PC-9 (cell line): Measurements from ENCODE around the gene HOXB6. TPM values are rescaled to one million over a fixed set of nuclear protein-coding genes. Genes with fewer than 3 reads are reported as not detected.

Experiments
- BruUV-seq: library from RNA; stranded (reverse); fragments of 400-500 nt; replicated peaks from 2 replicates; lab custom pipeline; 2021; lab: Mats Ljungman, UMichigan
- CTCF ChIA-PET: fragments of 300-600 bp; sonication (Branson Sonifier 250); formaldehyde crosslinking; loops from one replicate; lab custom pipeline; 2022; ENCODE audit warnings: antibody characterized with exemption; lab: Charles Lee
- POLR2A ChIA-PET: fragments of 300-600 bp; sonication (Branson Sonifier 250); formaldehyde crosslinking; loops from one replicate; lab custom pipeline; 2022; ENCODE audit warnings: antibody characterized with exemption; ENCODE audit not compliant: unreplicated experiment; lab: Charles Lee
- DNase-seq, 2 experiments: peaks; one replicate each; pipeline versions ENCODE4 v3.0.0 to v3.0.0-alpha.2; 2015 to 2022; ENCODE audit warnings: mixed read lengths in 1 of 2
- H2AFZ ChIP-seq: fragments of 200-600 bp; sonication (generic); 2 replicates; pipeline ENCODE4 v1.8.1; 2017; ENCODE audit warnings: antibody characterized with exemption
- H3F3A ChIP-seq: fragments of 200-600 bp; sonication (generic); 2 replicates; pipeline ENCODE4 v1.8.1; 2017; ENCODE audit warnings: antibody characterized with exemption, mild to moderate bottlenecking, low read depth; ENCODE audit not compliant: insufficient read depth
- H3K27ac ChIP-seq: fragments of 200-600 bp; sonication (generic); 2 replicates; pipeline ENCODE4 v1.6.1; 2016; ENCODE audit warnings: mixed run types
- H3K27me3 ChIP-seq: fragments of 200-600 bp; sonication (generic); 2 replicates; pipeline ENCODE4 v1.6.1; 2016; ENCODE audit warnings: low read depth, mixed run types; ENCODE audit not compliant: insufficient read depth
- H3K36me3 ChIP-seq: fragments of 200-600 bp; sonication (generic); 2 replicates; pipeline ENCODE4 v1.6.1; 2016; ENCODE audit warnings: low read depth, mixed run types
- H3K4me1 ChIP-seq: fragments of 200-600 bp; sonication (generic); replicated peaks from 2 replicates; pipeline ENCODE4 v1.6.1; 2016; ENCODE audit warnings: mixed run types; ENCODE audit not compliant: insufficient read depth
- H3K4me2 ChIP-seq: fragments of 200-600 bp; sonication (generic); 2 replicates; pipeline ENCODE4 v1.6.1; 2017; ENCODE audit warnings: mixed run types
- H3K4me3 ChIP-seq: fragments of 200-600 bp; sonication (generic); 2 replicates; pipeline ENCODE4 v1.6.1; 2016; ENCODE audit warnings: mixed run types
- H3K79me2 ChIP-seq: fragments of 200-600 bp; sonication (generic); 2 replicates; pipeline ENCODE4 v1.6.1; 2017; ENCODE audit warnings: low read depth, mixed run types
- H3K9me2 ChIP-seq: fragments of 200-600 bp; sonication (generic); 2 replicates; pipeline ENCODE4 v1.8.1; 2017; ENCODE audit warnings: mild to moderate bottlenecking; ENCODE audit not compliant: insufficient read depth
- H3K9me3 ChIP-seq: fragments of 200-600 bp; sonication (generic); 2 replicates; pipeline ENCODE4 v1.8.1; 2016; ENCODE audit warnings: low read depth; ENCODE audit not compliant: insufficient read depth
- H4K20me1 ChIP-seq: fragments of 200-600 bp; sonication (generic); 2 replicates; pipeline ENCODE4 v1.8.1; 2017; ENCODE audit not compliant: insufficient read depth
- EZH2 ChIP-seq: fragments of 200-600 bp; sonication (generic); IDR thresholded peaks from 2 replicates; pipeline ENCODE4 v1.8.0; 2017; ENCODE audit warnings: antibody characterized with exemption, low read depth
- intact Hi-C: fragments of 100-400 bp; cut with micrococcal nuclease; formaldehyde crosslinking; loops from one replicate; pipeline ENCODE4 v1.10.0; 2022; ENCODE audit not compliant: unreplicated experiment
- total RNA-seq: library from RNA; stranded (reverse); gene quantifications from 2 replicates; pipeline ENCODE4 v1.2.3, GENCODE V29; 2021
- TF ChIP-seq, protein P1 (sequence below): fragments of 200-600 bp; sonication (generic); conservative IDR thresholded peaks from 2 replicates; pipeline ENCODE4 v1.6.1; 2017; ENCODE audit warnings: mixed run types, antibody characterized with exemption, mild to moderate bottlenecking, moderate library complexity

HOXB6 gene
- total RNA-seq, 1 experiment from 2014 or later: 30.7 TPM

DNA sequence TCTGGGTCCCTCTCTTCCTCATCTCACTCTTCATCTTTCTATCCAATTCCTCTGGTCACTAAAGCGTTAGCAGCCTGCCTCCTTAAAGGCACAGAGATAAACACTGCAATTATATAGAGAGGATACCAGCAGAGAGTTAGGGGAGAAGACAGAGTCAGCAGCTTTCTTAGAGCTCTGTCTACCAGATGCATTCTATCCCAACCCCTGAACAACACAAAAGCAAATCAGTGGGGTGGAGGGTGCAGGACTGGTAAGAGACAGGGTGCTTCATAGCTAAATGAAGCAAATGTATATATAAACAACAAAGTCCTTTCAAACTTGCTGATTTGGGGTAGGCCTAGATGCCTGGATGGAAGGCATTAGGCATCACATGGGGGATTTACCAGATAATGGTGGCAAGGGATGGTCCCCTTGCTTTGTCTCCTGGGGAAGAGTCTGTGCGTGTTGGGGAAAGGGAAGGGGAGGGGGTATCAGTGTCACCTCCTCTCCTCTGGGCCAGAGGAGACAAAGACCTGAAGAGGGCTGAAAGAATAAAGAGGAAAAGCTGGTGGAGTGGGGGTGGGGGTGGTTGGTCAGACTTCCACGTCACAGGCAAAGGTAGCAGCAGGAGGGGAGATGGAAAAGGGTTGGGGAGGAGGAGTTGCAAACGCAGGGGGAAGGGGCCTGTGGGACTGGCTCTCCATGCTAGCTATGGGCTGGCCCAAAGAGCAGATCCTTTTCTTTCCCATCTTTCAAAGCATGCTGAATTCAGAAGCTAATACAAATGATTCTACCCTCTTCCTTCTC lies 38.7 kb downstream of the HOXB6 start:
- TF ChIP-seq, protein P1, sequence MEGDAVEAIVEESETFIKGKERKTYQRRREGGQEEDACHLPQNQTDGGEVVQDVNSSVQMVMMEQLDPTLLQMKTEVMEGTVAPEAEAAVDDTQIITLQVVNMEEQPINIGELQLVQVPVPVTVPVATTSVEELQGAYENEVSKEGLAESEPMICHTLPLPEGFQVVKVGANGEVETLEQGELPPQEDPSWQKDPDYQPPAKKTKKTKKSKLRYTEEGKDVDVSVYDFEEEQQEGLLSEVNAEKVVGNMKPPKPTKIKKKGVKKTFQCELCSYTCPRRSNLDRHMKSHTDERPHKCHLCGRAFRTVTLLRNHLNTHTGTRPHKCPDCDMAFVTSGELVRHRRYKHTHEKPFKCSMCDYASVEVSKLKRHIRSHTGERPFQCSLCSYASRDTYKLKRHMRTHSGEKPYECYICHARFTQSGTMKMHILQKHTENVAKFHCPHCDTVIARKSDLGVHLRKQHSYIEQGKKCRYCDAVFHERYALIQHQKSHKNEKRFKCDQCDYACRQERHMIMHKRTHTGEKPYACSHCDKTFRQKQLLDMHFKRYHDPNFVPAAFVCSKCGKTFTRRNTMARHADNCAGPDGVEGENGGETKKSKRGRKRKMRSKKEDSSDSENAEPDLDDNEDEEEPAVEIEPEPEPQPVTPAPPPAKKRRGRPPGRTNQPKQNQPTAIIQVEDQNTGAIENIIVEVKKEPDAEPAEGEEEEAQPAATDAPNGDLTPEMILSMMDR: no peak
- no peak for TF ChIP-seq EZH2
- no peaks in the 10 kb centered on the region for H3F3A ChIP-seq
- no peak overlapping the region for H2AFZ ChIP-seq
- H4K20me1 ChIP-seq: no peaks in the 10 kb centered on the region
- H3K9me2 ChIP-seq: no peaks in the 10 kb centered on the region
- CTCF ChIA-PET: no interaction called here
- H3K4me3 ChIP-seq: no peak overlapping the region
- 0 out of 2 replicates have a peak, but pooled peaks cover 6% of the 10 kb centered on the region for H3K4me1 ChIP-seq
- H3K36me3 ChIP-seq: no peaks in the 10 kb centered on the region
- intact Hi-C loops: no loop called here
- no peak overlapping the region for H3K4me2 ChIP-seq
- H3K79me2 ChIP-seq: no peaks in the 10 kb centered on the region
- no peaks in the 10 kb centered on the region for H3K9me3 ChIP-seq
- no TSS peak for BruUV-seq
- no peaks in the 10 kb centered on the region for H3K27me3 ChIP-seq
- POLR2A ChIA-PET: interaction anchor here (0.6 kb wide), 1 partner anchor 52 kb away, joined by 3 read pairs; no protein-coding TSS in a partner anchor
- H3K27ac ChIP-seq: no peak overlapping the region
- DNase-seq: no peak

DNA sequence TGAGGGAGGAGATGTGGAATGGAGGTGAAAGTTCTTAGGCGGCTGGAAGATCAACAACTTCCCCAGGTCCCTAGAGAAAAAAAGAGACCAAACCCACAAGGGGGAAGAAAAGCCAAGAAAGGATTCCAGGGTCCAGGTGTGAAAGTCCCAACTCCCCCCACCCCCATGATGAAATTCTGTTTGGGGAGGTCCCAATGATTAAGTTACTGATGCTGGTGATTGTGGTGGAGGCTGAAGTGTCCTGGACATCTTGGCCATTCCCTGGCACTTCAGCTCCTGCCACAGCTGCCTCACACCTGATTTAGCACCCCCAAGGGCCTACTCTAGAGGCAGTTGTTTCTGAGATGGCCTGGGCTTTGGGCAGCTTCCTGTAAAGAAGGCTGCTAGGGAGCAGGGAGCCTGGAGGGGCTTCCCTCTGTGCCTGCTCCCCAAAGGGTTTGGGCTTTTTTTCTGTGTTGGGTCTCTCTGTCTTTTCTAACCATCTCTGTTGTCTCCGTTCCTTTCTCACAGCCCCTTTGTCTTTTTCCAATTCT lies 39.7 kb downstream of the HOXB6 start:
- no peaks in the 10 kb centered on the region for H3K79me2 ChIP-seq
- DNase-seq: no peak

DNA sequence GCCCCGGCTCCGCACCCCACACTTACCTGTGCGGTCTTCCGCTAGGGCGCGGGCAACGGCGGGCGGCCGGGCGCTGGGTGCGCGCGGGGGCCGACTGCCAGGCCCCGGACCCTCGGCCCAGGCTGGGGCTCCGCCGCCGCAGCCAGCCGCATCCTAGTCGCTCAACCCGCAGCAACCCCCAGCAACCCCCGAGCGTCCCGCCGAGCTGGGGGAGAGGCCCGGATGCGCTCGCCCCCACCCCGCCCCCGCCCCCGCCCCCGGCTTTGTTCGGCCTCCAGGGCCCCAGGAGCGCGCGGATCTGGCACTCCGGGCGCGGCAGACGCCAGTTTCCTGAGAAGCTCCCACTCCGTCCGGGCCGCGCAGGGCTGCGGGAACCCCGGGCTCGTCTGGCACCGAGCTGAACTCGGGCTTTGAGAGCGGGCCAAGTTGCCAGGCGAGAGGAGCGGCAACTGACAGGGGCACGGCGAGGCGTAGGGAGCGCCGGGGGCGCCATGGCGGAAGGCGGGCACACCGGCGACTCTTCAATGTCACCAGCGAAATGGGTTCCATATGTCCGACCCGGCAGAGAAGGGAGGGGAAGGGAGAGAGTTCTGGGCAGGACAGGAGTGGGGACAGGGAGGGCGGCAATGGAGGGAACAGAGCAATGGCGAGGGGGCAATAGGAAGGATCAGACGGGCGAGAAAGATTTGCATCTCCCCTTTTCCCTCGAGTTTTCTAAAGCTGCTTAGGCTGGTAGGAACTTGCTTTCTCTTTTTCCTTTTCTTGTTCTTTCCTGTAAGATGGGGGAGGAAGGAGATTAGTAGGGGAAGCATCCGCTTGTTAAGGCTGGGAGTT lies 40.4 kb downstream of the HOXB6 start:
- H2AFZ ChIP-seq: no peak overlapping the region
- H3K27me3 ChIP-seq: no peaks in the 10 kb centered on the region
- no peak overlapping the region for H3K27ac ChIP-seq
- no peak for TF ChIP-seq EZH2
- TF ChIP-seq, protein P1: no peak
- no peaks in the 10 kb centered on the region for H3F3A ChIP-seq
- H3K9me2 ChIP-seq: no peaks in the 10 kb centered on the region
- no peaks in the 10 kb centered on the region for H3K79me2 ChIP-seq
- H3K4me2 ChIP-seq: no peak overlapping the region
- intact Hi-C loops: no loop called here
- no TSS peak for BruUV-seq
- H3K4me1 ChIP-seq: 0 out of 2 replicates have a peak, but pooled peaks cover 6% of the 10 kb centered on the region
- H4K20me1 ChIP-seq: no peaks in the 10 kb centered on the region
- CTCF ChIA-PET: no interaction called here
- POLR2A ChIA-PET: no interaction called here
- no peak for DNase-seq
- H3K36me3 ChIP-seq: no peaks in the 10 kb centered on the region
- no peak overlapping the region for H3K4me3 ChIP-seq
- no peaks in the 10 kb centered on the region for H3K9me3 ChIP-seq

More for the DNA sequence above, 39.7 kb downstream of the HOXB6 start:
- Histone ChIP-seq H3K9me2 (no peaks in the 10 kb centered on the region), H3F3A (no peaks in the 10 kb centered on the region), H2AFZ (no peak overlapping the region), H3K27me3 (no peaks in the 10 kb centered on the region), H3K4me1 (0 out of 2 replicates have a peak, but pooled peaks cover 6% of the 10 kb centered on the region), H4K20me1 (no peaks in the 10 kb centered on the region), H3K4me3 (no peak overlapping the region), H3K9me3 (no peaks in the 10 kb centered on the region), H3K27ac (no peak overlapping the region), H3K36me3 (no peaks in the 10 kb centered on the region), H3K4me2 (no peak overlapping the region)
- POLR2A ChIA-PET: no interaction called here
- CTCF ChIA-PET: no interaction called here
- no TSS peak for BruUV-seq
- no peak for TF ChIP-seq EZH2
- TF ChIP-seq, protein P1: no peak
- intact Hi-C loops: no loop called here
